SK-N-MC (cell line): ENCODE results near the gene PIK3CD.

Experiments
- DNase-seq: peaks from one replicate; pipeline ENCODE4 v3.0.0-alpha.2; 2011; ENCODE audit warnings: low read depth, low spot score
- H3K27ac ChIP-seq: fragments of 200-600 bp; sonication (generic); 2 replicates; pipeline ENCODE4 v1.5.1; 2016; ENCODE audit warnings: mixed run types
- H3K36me3 ChIP-seq: fragments of 200-600 bp; sonication (generic); 2 replicates; pipeline ENCODE4 v1.6.1; 2017; ENCODE audit warnings: antibody characterized with exemption, low read length, mixed read lengths; ENCODE audit not compliant: insufficient read depth
- H3K4me3 ChIP-seq: fragments of 200-600 bp; sonication (generic); 2 replicates; pipeline ENCODE4 v1.5.1; 2016
- H3K9ac ChIP-seq: fragments of 200-600 bp; sonication (generic); 2 replicates; pipeline ENCODE4 v1.8.0; 2017; ENCODE audit warnings: mixed run types, mixed read lengths; ENCODE audit not compliant: insufficient read length
- H3K9me3 ChIP-seq: fragments of 200-600 bp; sonication (generic); 2 replicates; pipeline ENCODE4 v1.6.1; 2017; ENCODE audit warnings: low read depth, mild to moderate bottlenecking, antibody characterized with exemption, low read length, moderate library complexity, mixed read lengths
- EZH2 ChIP-seq: fragments of 200-600 bp; sonication (generic); IDR thresholded peaks from one replicate; pipeline ENCODE4 v1.6.1; 2017; ENCODE audit warnings: antibody characterized with exemption
- FOXP2 ChIP-seq: optimal IDR thresholded peaks from 2 replicates; pipeline ENCODE3; 2011; ENCODE audit warnings: mild to moderate bottlenecking, moderate library complexity; ENCODE audit not compliant: insufficient read depth; ENCODE audit errors: extremely low read length, control extremely low read depth
- POLR2AphosphoS5 ChIP-seq: IDR thresholded peaks from 2 replicates; pipeline ENCODE4 v1.6.1; 2012; ENCODE audit warnings: mild to moderate bottlenecking, low read depth, low read length, borderline replicate concordance

Gene PIK3CD

DNA sequence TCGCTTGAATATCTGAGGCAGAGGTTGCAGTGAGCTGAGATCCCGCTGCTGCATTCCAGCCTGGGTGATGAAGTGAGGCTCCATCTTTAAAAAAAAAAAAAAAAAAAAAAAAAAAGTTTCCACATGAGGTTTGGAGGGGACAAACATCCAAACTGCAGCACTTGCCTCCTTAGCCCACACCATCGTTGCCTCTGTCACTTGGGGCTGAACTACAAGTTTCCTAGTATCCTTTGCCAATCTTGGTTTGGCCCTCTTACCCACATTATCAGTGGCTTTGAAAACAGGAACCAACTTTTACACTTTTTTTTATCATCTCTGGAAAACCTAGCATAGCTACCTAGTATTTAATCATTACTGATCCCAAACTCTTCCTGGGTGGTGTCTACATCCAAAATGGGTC lies 113.0 kb downstream of the PIK3CD start:
- Histone ChIP-seq H3K27ac (no peak overlapping the region), H3K4me3 (no peak overlapping the region), H3K9me3 (no peaks in the 10 kb centered on the region), H3K9ac (no peak overlapping the region), H3K36me3 (no peaks in the 10 kb centered on the region)
- TF ChIP-seq FOXP2 (no peak), EZH2 (no peak), POLR2AphosphoS5 (no peak)
- no peak for DNase-seq

GRCh38 chr1:9766759-9767442 lies 115.4 kb downstream of the PIK3CD start:
- Histone ChIP-seq H3K9me3 (no peaks in the 10 kb centered on the region), H3K36me3 (no peaks in the 10 kb centered on the region), H3K9ac (no peak overlapping the region), H3K4me3 (no peak overlapping the region), H3K27ac (peak overlapping the region; percentile 18)
- no peak for DNase-seq
- TF ChIP-seq EZH2 (no peak), FOXP2 (no peak), POLR2AphosphoS5 (no peak)

GRCh38 chr1:9767964-9768668 lies 116.6 kb downstream of the PIK3CD start:
- no peak for TF ChIP-seq POLR2AphosphoS5
- TF ChIP-seq FOXP2, result no peak
- TF ChIP-seq EZH2, result no peak
- H3K9me3 ChIP-seq, result no peaks in the 10 kb centered on the region
- 0 out of 2 replicates have a peak overlapping the region, but pooled peaks have one; percentile 10 for H3K27ac ChIP-seq
- peaks cover 6% of the 10 kb centered on the region; the same call in 1 of the 2 replicates for H3K36me3 ChIP-seq
- DNase-seq, result no peak
- H3K4me3 ChIP-seq, result no peak overlapping the region
- no peak overlapping the region for H3K9ac ChIP-seq

DNA sequence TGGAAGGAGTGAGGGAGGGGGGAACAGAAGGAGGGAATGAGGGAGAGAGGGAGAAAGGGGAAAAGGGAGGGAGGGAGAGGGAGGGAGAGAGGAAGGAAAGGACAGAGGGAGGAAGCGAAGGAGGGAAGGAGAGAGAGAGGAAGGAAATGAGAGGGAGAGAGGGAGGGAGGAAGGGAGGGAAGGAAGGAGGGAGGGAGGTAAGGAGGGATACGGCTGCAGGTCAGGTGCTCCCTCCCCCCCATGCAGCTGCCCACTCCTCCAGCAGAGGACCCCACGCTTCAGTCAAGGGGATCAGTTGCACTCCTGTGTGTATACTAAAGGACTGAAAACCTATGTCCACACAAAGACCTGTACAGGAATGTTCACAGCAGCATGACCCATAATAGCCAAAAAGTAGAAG lies 117.5 kb downstream of the PIK3CD start:
- Histone ChIP-seq H3K9ac (no peak overlapping the region), H3K36me3 (peaks cover 6% of the 10 kb centered on the region; the same call in 1 of the 2 replicates), H3K9me3 (no peaks in the 10 kb centered on the region), H3K27ac (no peak overlapping the region), H3K4me3 (no peak overlapping the region)
- no peak for TF ChIP-seq FOXP2
- TF ChIP-seq POLR2AphosphoS5, result no peak
- TF ChIP-seq EZH2, result no peak
- no peak for DNase-seq

DNA sequence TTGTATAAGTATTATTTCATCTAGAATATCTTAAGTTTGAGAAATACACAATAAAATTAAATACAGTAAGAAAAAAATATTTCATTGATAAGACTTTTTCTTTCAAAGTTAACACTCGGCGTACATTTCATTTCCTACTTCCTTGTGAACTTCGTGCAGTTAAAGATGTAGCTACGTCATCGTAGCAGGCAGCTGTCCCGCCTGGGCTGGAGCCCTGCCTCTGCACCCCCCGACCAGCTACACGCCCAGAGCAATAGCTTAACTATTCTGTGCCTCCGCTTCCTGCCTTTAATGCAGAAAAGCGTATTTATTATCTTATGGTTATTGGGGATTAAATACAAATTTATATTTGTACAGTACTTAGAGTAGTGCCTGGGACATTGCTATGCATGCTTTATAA lies 118.8 kb downstream of the PIK3CD start:
- Histone ChIP-seq H3K9ac (no peak overlapping the region), H3K9me3 (no peaks in the 10 kb centered on the region), H3K4me3 (no peak overlapping the region), H3K27ac (no peak overlapping the region; the same call in 1 of the 2 replicates), H3K36me3 (peaks cover 6% of the 10 kb centered on the region; the same call in 1 of the 2 replicates)
- TF ChIP-seq FOXP2, result no peak
- TF ChIP-seq EZH2, result no peak
- no peak for TF ChIP-seq POLR2AphosphoS5
- no peak for DNase-seq

- no peaks in the 10 kb centered on the region for H3K9me3 ChIP-seq
- TF ChIP-seq POLR2AphosphoS5, result no peak
- no peak for TF ChIP-seq FOXP2
- no peak for TF ChIP-seq EZH2
- no peak overlapping the region for H3K9ac ChIP-seq
- H3K4me3 ChIP-seq, result peak overlapping the region; percentile 35; the same call in 1 of the 2 replicates
- peak overlapping the region; percentile 54 for H3K27ac ChIP-seq
- peaks cover 6% of the 10 kb centered on the region; the same call in 1 of the 2 replicates for H3K36me3 ChIP-seq
- peak; percentile 75 for DNase-seq
Observed at GRCh38 chr1:9774712-9775679, 123.5 kb downstream of the PIK3CD start.

DNA sequence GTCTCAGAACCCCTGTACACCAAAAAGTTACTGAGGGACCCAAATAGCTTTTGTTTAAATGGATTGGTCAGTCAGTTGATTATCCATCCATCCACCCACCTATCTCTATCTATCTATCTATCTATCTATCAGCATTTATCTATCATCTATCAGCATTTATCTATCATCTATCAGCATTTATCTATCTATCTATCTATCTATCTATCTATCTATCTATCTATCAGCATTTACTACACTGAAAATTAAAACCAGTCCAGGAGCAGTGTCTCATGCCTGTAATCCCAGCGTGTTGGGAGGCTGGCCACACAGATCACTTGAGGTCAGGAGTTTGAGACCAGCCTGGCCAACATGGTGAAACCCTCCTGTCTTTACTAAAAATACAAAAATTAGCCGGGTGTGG lies 125.2 kb downstream of the PIK3CD start:
- H3K36me3 ChIP-seq, result peaks cover 6% of the 10 kb centered on the region; the same call in 1 of the 2 replicates
- H3K9me3 ChIP-seq, result no peaks in the 10 kb centered on the region
- no peak for DNase-seq
- peak overlapping the region; percentile 88 for H3K27ac ChIP-seq
- H3K4me3 ChIP-seq, result peak overlapping the region; percentile 22; the same call in 1 of the 2 replicates
- TF ChIP-seq EZH2 (no peak), FOXP2 (no peak), POLR2AphosphoS5 (no peak)
- no peak overlapping the region for H3K9ac ChIP-seq
